GM12878 (cell line): ENCODE results near the gene TMEM201. TPM values are rescaled to one million over a fixed set of nuclear protein-coding genes. Genes with fewer than 3 reads are reported as not detected.

Experiments
- BHLHE40 ChIP-seq, 2 experiments: fragments of 450-650 bp in 1 of 2; IDR thresholded peaks; 2 replicates each; pipeline ENCODE4 v1.6.1; 2011 to 2017; ENCODE audit warnings: low read depth in 2 of 2, borderline replicate concordance in 1 of 2, improper control_type of control experiment in 1 of 2, low read length in 1 of 2, mild to moderate bottlenecking in 1 of 2
- CBFB ChIP-seq: IDR thresholded peaks from 2 replicates; pipeline ENCODE4 v1.6.1; 2016; ENCODE audit warnings: antibody characterized with exemption, low read depth
- CHD1 ChIP-seq: IDR thresholded peaks from 2 replicates; pipeline ENCODE4 v1.6.1; 2012; ENCODE audit warnings: low read depth, low read length, improper control_type of control experiment
- CHD4 ChIP-seq: fragments of 200-600 bp; sonication (generic); IDR thresholded peaks from 2 replicates; pipeline ENCODE4 v1.6.1; 2016; ENCODE audit warnings: mild to moderate bottlenecking
- CREM ChIP-seq: IDR thresholded peaks from 2 replicates; pipeline ENCODE4 v1.6.1; 2014; ENCODE audit warnings: antibody characterized with exemption, low read depth
- EP300 ChIP-seq, 2 experiments: fragments of 150-350 bp in 1 of 2; IDR thresholded peaks; 2 replicates each; pipeline ENCODE4 v1.6.1; 2011 to 2012; ENCODE audit warnings: low read depth in 2 of 2, low read length in 2 of 2, borderline replicate concordance in 1 of 2, improper control_type of control experiment in 1 of 2, inconsistent platforms in 1 of 2; ENCODE audit not compliant: control insufficient read depth in 1 of 2
- FOXM1 ChIP-seq: IDR thresholded peaks from 2 replicates; pipeline ENCODE4 v1.6.1; 2012; ENCODE audit warnings: low read depth, mild to moderate bottlenecking, inconsistent platforms, low read length, moderate library complexity
- HDAC2 ChIP-seq: fragments of 200-600 bp; sonication (generic); IDR thresholded peaks from 2 replicates; pipeline ENCODE4 v1.6.1; 2017
- HDGF ChIP-seq: fragments of 450-650 bp; IDR thresholded peaks from 2 replicates; pipeline ENCODE4 v1.6.1; 2016; ENCODE audit warnings: antibody characterized with exemption
- MTA2 ChIP-seq: fragments of 450-650 bp; IDR thresholded peaks from 2 replicates; pipeline ENCODE4 v1.6.1; 2016; ENCODE audit warnings: low read depth, mild to moderate bottlenecking, moderate library complexity
- MTA3 ChIP-seq: IDR thresholded peaks from 2 replicates; pipeline ENCODE4 v1.6.1; 2012; ENCODE audit warnings: low read length, inconsistent platforms, borderline replicate concordance
- NFYA ChIP-seq: IDR thresholded peaks from 2 replicates; pipeline ENCODE4 v1.6.1; 2011; ENCODE audit warnings: low read depth, mild to moderate bottlenecking, low read length, improper control_type of control experiment, borderline replicate concordance
- NR2F1 ChIP-seq: fragments of 450-650 bp; conservative IDR thresholded peaks from 2 replicates; pipeline ENCODE4 v1.6.1; 2017; ENCODE audit warnings: mild to moderate bottlenecking
- POLR2A ChIP-seq: IDR thresholded peaks from 2 replicates; pipeline ENCODE4 v1.6.1; 2011; ENCODE audit warnings: low read depth, mild to moderate bottlenecking, low read length
- SIN3A ChIP-seq: IDR thresholded peaks from 2 replicates; pipeline ENCODE4 v1.6.1; 2012; ENCODE audit warnings: low read depth, low read length, improper control_type of control experiment
- STAT3 ChIP-seq: IDR thresholded peaks from 2 replicates; pipeline ENCODE4 v1.6.1; 2011; ENCODE audit warnings: low read depth, low read length, improper control_type of control experiment
- TARDBP ChIP-seq: IDR thresholded peaks from 2 replicates; pipeline ENCODE4 v1.6.1; 2016; ENCODE audit warnings: borderline replicate concordance
- TBL1XR1 ChIP-seq: IDR thresholded peaks from 2 replicates; pipeline ENCODE4 v1.6.1; 2012; ENCODE audit warnings: low read depth, low read length, improper control_type of control experiment
- TCF12 ChIP-seq: IDR thresholded peaks from 2 replicates; pipeline ENCODE4 v1.6.1; 2011; ENCODE audit warnings: low read depth, mild to moderate bottlenecking, low read length
- ZNF207 ChIP-seq: fragments of 450-650 bp; IDR thresholded peaks from 2 replicates; pipeline ENCODE4 v1.6.1; 2014; ENCODE audit warnings: antibody characterized with exemption, mild to moderate bottlenecking, borderline replicate concordance
- polyA plus RNA-seq, 11 experiments: library from polyadenylated mRNA; depleted of rRNA in 4 of 11; unstranded in 6 of 11; stranded (reverse) in 5 of 11; fragments of >200 nt; fragmentation: Nextera tagmentation in 4 of 11; fragmentation: Illumina TruSeq in 1 of 11; extraction: Ambion mirVana in 4 of 11; extraction: Trizol in 1 of 11; gene quantifications; 1 replicate in 1 of 11; 2 replicates in 10 of 11; pipeline versions ENCODE4 v1.2.1 to v1.2.3, GENCODE V29; 2011 to 2016; ENCODE audit warnings: inconsistent platforms in 2 of 11, missing spikeins in 2 of 11, low read depth in 1 of 11
- total RNA-seq, 4 experiments: library from RNA; depleted of rRNA in 3 of 4; stranded (reverse); fragments of >200 nt in 3 of 4; fragmentation: Illumina TruSeq in 1 of 4; extraction: Trizol in 1 of 4; gene quantifications; 2 replicates each; pipeline versions ENCODE4 v1.2.1 to v1.2.3, GENCODE V29; 2013 to 2021
- TF ChIP-seq, protein P1 (sequence below): fragments of 450-650 bp; IDR thresholded peaks from 2 replicates; pipeline ENCODE4 v1.6.1; 2017; ENCODE audit warnings: mild to moderate bottlenecking
- TF ChIP-seq, protein P2 (sequence below): IDR thresholded peaks from 2 replicates; pipeline ENCODE4 v1.6.1; 2012; ENCODE audit warnings: low read length, inconsistent platforms
- TF ChIP-seq, protein P3 (sequence below): fragments of 450-650 bp; conservative IDR thresholded peaks from 2 replicates; pipeline ENCODE4 v1.6.1; 2017; ENCODE audit warnings: mild to moderate bottlenecking, moderate library complexity
- TF ChIP-seq, protein P4 (sequence below), 3 experiments: IDR thresholded peaks in 2 of 3; conservative IDR thresholded peaks in 1 of 3; 2 replicates each; pipeline ENCODE4 v1.5.1; 2011; ENCODE audit warnings: low read depth in 3 of 3, low read length in 3 of 3, mild to moderate bottlenecking in 3 of 3, control low read depth in 2 of 3, moderate library complexity in 2 of 3, inconsistent platforms in 1 of 3, mixed read lengths in 1 of 3; ENCODE audit not compliant: control insufficient read depth in 2 of 3, insufficient read depth in 1 of 3; ENCODE audit errors: extremely low read depth in 1 of 3

Gene TMEM201
- total and polyA plus RNA-seq, 10 of the 15 experiments (the other 5 are each of a cell fraction or from before 2014, with no cell fraction given) = 0.13 to 26.6 (median 6.1) TPM

DNA sequence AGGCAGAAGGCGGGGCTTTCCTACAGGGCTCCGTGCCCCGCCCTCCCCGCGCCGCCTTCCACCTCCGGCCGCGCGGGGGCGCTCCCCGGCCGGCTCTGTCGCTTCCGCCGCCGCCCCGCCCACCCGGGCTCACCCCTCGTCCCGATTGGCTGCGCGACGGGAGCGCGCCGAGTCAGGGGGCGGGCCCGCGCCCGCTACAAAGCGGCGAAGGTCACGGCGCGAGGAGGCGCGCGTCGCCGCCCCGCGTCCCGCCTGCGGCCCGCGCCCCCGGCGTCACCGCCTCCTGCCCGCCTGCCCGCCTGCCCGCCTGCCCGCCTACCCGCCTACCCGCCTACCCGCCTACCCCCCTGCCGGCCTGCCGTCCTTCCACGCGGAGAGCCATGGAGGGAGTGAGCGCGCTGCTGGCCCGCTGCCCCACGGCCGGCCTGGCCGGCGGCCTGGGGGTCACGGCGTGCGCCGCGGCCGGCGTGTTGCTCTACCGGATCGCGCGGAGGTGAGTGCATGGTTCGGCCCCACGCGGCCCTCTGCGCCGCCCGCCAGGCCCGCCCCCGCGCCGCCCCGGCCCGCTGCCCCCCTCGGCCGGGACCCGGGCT, at the start of gene TMEM201 (continued):
- no peak for TF ChIP-seq NFYA
- TF ChIP-seq CBFB = no peak
- TF ChIP-seq, protein P1, sequence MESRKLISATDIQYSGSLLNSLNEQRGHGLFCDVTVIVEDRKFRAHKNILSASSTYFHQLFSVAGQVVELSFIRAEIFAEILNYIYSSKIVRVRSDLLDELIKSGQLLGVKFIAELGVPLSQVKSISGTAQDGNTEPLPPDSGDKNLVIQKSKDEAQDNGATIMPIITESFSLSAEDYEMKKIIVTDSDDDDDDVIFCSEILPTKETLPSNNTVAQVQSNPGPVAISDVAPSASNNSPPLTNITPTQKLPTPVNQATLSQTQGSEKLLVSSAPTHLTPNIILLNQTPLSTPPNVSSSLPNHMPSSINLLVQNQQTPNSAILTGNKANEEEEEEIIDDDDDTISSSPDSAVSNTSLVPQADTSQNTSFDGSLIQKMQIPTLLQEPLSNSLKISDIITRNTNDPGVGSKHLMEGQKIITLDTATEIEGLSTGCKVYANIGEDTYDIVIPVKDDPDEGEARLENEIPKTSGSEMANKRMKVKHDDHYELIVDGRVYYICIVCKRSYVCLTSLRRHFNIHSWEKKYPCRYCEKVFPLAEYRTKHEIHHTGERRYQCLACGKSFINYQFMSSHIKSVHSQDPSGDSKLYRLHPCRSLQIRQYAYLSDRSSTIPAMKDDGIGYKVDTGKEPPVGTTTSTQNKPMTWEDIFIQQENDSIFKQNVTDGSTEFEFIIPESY = no peak
- TF ChIP-seq TBL1XR1 = no peak
- TF ChIP-seq, protein P2, sequence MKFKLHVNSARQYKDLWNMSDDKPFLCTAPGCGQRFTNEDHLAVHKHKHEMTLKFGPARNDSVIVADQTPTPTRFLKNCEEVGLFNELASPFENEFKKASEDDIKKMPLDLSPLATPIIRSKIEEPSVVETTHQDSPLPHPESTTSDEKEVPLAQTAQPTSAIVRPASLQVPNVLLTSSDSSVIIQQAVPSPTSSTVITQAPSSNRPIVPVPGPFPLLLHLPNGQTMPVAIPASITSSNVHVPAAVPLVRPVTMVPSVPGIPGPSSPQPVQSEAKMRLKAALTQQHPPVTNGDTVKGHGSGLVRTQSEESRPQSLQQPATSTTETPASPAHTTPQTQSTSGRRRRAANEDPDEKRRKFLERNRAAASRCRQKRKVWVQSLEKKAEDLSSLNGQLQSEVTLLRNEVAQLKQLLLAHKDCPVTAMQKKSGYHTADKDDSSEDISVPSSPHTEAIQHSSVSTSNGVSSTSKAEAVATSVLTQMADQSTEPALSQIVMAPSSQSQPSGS = no peak
- TF ChIP-seq CHD4 = no peak
- TF ChIP-seq CHD1 = no peak
- no peak for TF ChIP-seq HDAC2
- TF ChIP-seq MTA3 = no peak
- no peak for TF ChIP-seq MTA2
- TF ChIP-seq EP300 (IDR thresholded peaks at IDR 0.05; ENCODE audit: borderline replicate concordance in 1 of 2, control insufficient read depth in 1 of 2, low read depth in 2 of 2, low read length in 2 of 2) = no peak
- no peak for TF ChIP-seq ZNF207
- TF ChIP-seq CREM = peak; percentile 23; the same call in 1 of the 2 replicates
- TF ChIP-seq BHLHE40 (IDR thresholded peaks at IDR 0.05; ENCODE audit: borderline replicate concordance in 1 of 2, low read depth in 2 of 2, low read length in 1 of 2) = peak; percentile 12 to 67; a peak in 2 of 4 replicates
- TF ChIP-seq TARDBP = no peak
- TF ChIP-seq, protein P3, sequence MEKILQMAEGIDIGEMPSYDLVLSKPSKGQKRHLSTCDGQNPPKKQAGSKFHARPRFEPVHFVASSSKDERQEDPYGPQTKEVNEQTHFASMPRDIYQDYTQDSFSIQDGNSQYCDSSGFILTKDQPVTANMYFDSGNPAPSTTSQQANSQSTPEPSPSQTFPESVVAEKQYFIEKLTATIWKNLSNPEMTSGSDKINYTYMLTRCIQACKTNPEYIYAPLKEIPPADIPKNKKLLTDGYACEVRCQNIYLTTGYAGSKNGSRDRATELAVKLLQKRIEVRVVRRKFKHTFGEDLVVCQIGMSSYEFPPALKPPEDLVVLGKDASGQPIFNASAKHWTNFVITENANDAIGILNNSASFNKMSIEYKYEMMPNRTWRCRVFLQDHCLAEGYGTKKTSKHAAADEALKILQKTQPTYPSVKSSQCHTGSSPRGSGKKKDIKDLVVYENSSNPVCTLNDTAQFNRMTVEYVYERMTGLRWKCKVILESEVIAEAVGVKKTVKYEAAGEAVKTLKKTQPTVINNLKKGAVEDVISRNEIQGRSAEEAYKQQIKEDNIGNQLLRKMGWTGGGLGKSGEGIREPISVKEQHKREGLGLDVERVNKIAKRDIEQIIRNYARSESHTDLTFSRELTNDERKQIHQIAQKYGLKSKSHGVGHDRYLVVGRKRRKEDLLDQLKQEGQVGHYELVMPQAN = peak; percentile 70
- no peak for TF ChIP-seq FOXM1
- 0 out of 2 replicates have a peak, but pooled peaks have one; percentile 3 for TF ChIP-seq TCF12
- TF ChIP-seq, protein P4, sequence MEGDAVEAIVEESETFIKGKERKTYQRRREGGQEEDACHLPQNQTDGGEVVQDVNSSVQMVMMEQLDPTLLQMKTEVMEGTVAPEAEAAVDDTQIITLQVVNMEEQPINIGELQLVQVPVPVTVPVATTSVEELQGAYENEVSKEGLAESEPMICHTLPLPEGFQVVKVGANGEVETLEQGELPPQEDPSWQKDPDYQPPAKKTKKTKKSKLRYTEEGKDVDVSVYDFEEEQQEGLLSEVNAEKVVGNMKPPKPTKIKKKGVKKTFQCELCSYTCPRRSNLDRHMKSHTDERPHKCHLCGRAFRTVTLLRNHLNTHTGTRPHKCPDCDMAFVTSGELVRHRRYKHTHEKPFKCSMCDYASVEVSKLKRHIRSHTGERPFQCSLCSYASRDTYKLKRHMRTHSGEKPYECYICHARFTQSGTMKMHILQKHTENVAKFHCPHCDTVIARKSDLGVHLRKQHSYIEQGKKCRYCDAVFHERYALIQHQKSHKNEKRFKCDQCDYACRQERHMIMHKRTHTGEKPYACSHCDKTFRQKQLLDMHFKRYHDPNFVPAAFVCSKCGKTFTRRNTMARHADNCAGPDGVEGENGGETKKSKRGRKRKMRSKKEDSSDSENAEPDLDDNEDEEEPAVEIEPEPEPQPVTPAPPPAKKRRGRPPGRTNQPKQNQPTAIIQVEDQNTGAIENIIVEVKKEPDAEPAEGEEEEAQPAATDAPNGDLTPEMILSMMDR (IDR thresholded peaks at IDR 0.05 in 2 of 3, conservative IDR thresholded peaks at IDR 0.05 in 1 of 3; ENCODE audit: control insufficient read depth in 2 of 3, extremely low read depth in 1 of 3, insufficient read depth in 1 of 3, low read depth in 3 of 3, low read length in 3 of 3) = peak; percentile 61 to 89 (median 66); a peak in 5 of 6 replicates
- TF ChIP-seq SIN3A = peak; percentile 73; the same call in 1 of the 2 replicates
- TF ChIP-seq STAT3 = no peak
- TF ChIP-seq NR2F1 = peak; percentile 89
- no peak for TF ChIP-seq HDGF
- TF ChIP-seq POLR2A = peak; percentile 72
